ENCODE data around the gene FOXJ1.

FOXJ1 gene

DNA sequence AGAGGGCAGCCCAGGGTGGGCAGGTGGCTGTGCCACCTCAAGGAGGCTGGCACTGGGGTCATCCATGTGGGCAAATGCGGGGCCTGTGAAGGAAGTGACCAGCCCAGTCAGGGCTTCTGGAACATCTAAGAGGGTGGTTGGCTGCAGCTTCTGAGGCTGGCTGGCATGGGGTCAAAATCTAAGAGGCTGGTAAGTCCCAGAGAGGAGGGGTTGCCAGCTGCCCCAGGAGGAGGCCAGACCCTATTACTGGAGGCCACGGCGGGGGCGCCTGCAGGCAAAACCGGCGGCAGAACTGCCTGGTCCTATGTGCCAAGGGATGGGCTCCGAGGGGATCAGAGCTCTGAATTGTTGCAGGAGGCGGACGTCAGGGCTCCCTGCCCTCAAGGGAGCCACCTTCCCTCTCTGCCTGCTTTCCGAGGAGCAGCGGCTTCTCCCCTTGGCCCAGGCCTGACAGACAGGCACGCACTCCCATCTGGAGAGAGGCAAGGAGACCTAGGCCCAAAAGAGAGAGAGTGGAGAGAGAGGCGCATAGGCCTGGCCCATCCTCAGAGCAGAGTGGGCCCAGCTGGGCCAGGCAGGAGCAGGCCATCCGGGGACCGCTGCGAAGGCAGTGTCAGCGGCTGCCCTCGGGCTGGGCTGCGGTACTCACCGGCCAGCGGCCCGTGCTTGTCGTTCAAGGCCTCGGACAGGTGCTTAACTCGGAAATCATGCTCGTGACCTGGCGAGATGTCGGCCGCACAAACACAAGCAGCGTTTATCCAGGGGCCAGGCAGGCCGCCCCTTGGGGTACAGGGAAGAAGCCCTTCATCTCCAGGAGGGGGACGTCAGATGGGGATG lies 51.1 kb downstream of the FOXJ1 start:
- DNase-seq, result no peak

DNA sequence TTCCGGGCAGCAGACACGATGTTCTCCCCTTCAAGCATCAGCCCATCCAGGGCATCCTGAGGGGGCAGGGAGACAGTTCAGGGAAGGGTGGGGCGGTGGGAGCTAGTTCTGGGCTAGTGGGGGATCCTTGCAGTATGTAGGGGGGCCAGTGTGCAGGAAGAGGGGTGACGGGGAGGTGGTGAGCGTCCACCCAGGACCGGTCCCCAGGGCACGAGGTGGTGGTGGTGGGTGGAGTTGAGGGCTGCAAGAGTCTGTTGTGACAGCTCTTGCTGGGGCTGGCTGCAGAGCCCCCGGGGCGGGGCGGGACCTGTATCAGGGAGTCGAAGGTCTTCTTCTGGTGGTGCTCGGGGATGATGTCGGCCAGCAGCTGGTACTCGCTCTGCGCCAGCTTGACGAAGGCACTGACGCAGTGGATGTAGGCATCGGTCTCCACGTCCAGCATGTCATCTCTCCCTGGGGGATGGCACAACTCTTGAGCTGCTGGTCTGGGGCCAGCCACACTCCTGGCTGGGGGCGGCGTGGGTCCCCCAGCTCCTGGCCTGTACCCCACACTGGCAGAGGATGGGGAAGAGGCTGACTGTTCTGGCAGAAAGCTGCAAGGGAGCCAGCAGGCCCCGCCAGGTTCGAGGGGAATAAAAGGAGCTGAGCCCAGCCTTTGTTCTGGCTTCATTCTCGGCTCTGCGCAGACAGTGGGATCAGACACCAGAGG lies 52.0 kb downstream of the FOXJ1 start:
- no peak for DNase-seq

GRCh38 chr17:76088041-76088867 lies 52.8 kb downstream of the FOXJ1 start:
- DNase-seq, result no peak

- DNase-seq, result no peak
Measured at GRCh38 chr17:76087531-76087930, 53.5 kb downstream of the FOXJ1 start.

DNA sequence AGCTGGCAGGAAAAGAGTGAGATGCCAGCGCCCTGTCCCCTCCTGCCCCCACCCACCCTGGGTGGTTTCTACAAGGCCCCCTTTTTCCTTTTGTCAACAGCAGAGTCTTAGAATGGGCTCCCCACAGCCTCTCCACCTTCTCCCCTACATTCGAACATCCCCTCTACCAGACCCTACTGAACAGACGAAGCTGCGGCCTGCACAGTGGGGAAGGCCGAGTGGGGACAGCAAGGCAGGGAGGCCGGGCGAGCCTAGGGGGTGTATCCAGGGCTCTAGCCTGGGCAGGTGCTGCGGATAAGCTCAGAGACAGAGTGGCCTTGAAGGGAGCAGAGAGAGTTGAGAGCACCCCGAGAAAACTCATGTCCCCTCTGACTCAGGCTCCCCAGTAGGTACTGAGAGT lies 54.7 kb downstream of the FOXJ1 start:
- DNase-seq, result no peak
